A549 (cell line): ENCODE results near the gene SLC35G1. TPM values are rescaled to one million over a fixed set of nuclear protein-coding genes. Genes with fewer than 3 reads are reported as not detected.

ENCODE experiments used
- ATAC-seq, 2 experiments: fragments of 200-7000 bp in 1 of 2; fragments of >200 bp in 1 of 2; cut with Nextera tagmentation in 1 of 2; cut with Tn5 transposase in 1 of 2; 3 replicates each; pipeline versions ENCODE4 v1.8.0 to v1.9.1; 2018 to 2020; ENCODE audit warnings: mild to moderate bottlenecking in 1 of 2, moderate library complexity in 1 of 2
- CTCF ChIA-PET: fragments of 300-600 bp; sonication (Branson Sonifier 250); formaldehyde crosslinking; extraction: SDS; loops from one replicate; lab custom pipeline; 2021; ENCODE audit warnings: antibody characterized with exemption, inconsistent platforms; lab: Yijun Ruan, JAX
- POLR2A ChIA-PET: fragments of 350-600 bp; formaldehyde crosslinking; extraction: SDS; loops from one replicate; lab custom pipeline; 2021; ENCODE audit warnings: antibody characterized with exemption, inconsistent platforms; lab: Yijun Ruan, JAX
- DNase-seq, 2 experiments: peaks; one replicate each; pipeline versions ENCODE4 v3.0.0 to v3.0.0-alpha.2; 2011 to 2016; ENCODE audit warnings: low read depth in 1 of 2, low spot score in 1 of 2
- FAIRE-seq: peaks from 2 replicates; lab custom pipeline; 2011; peaks lifted over from hg19 to GRCh38; lab: Jason Lieb, UNC
- H3K27ac ChIP-seq, 2 experiments: fragments of >200 bp; sonication (Bioruptor Twin); formaldehyde crosslinking; 3 replicates each; pipeline ENCODE4 v1.5.1; 2016 to 2017
- H3K4me1 ChIP-seq: fragments of >200 bp; sonication (Bioruptor Twin); formaldehyde crosslinking; 3 replicates; pipeline ENCODE4 v1.6.1; 2016
- H3K4me2 ChIP-seq: fragments of >200 bp; sonication (Bioruptor Twin); formaldehyde crosslinking; 3 replicates; pipeline ENCODE4 v1.6.1; 2016
- H3K4me3 ChIP-seq: fragments of >200 bp; sonication (Bioruptor Twin); formaldehyde crosslinking; 3 replicates; pipeline ENCODE4 v1.5.1; 2016
- H3K9me3 ChIP-seq: fragments of >200 bp; sonication (Bioruptor Twin); formaldehyde crosslinking; 3 replicates; pipeline ENCODE4 v1.6.1; 2016
- BCL3 ChIP-seq: fragments of >200 bp; sonication (Bioruptor Twin); formaldehyde crosslinking; IDR thresholded peaks from 3 replicates; pipeline ENCODE4 v1.6.1; 2016
- CBX2 ChIP-seq: fragments of 200-600 bp; sonication (generic); IDR thresholded peaks from 2 replicates; pipeline ENCODE4 v1.6.1; 2016; ENCODE audit warnings: low read depth, mild to moderate bottlenecking, borderline replicate concordance
- CBX8 ChIP-seq: fragments of 200-600 bp; sonication (generic); IDR thresholded peaks from 2 replicates; pipeline ENCODE4 v1.6.1; 2016
- CHD4 ChIP-seq: fragments of 200-600 bp; sonication (generic); IDR thresholded peaks from 2 replicates; pipeline ENCODE4 v1.6.1; 2016; ENCODE audit warnings: antibody characterized with exemption, mild to moderate bottlenecking, borderline replicate concordance
- EP300 ChIP-seq, 2 experiments: fragments of >200 bp; sonication (Bioruptor Twin); formaldehyde crosslinking; IDR thresholded peaks; 2 replicates in 1 of 2; 3 replicates in 1 of 2; pipeline ENCODE4 v1.6.1; 2016 to 2017
- FOSB ChIP-seq: fragments of 250-450 bp; sonication (Bioruptor Pico); IDR thresholded peaks from 2 replicates; pipeline ENCODE4 v1.5.0; 2020; ENCODE audit warnings: mild to moderate bottlenecking, moderate library complexity
- HOXB13 ChIP-seq: fragments of 250-450 bp; sonication (Bioruptor Pico); IDR thresholded peaks from 2 replicates; pipeline ENCODE4 v1.5.0; 2020; ENCODE audit warnings: low read depth, mild to moderate bottlenecking, moderate library complexity
- MAFK ChIP-seq: fragments of 450-650 bp; IDR thresholded peaks from 2 replicates; pipeline ENCODE4 v1.6.1; 2014; ENCODE audit not compliant: partially characterized antibody
- MAX ChIP-seq: IDR thresholded peaks from 2 replicates; pipeline ENCODE4 v1.6.1; 2012
- MYC ChIP-seq: IDR thresholded peaks from 2 replicates; pipeline ENCODE4 v1.6.1; 2012; ENCODE audit warnings: mild to moderate bottlenecking, inconsistent platforms, low read length, improper control_type of control experiment, borderline replicate concordance
- NR3C1 ChIP-seq: fragments of >200 bp; sonication (Bioruptor Twin); formaldehyde crosslinking; IDR thresholded peaks from 3 replicates; pipeline ENCODE4 v1.6.1; 2017
- POLR2A ChIP-seq: IDR thresholded peaks from 2 replicates; pipeline ENCODE4 v1.6.1; 2012; ENCODE audit warnings: mild to moderate bottlenecking, low read length
- RARB ChIP-seq: fragments of 250-450 bp; sonication (Bioruptor Pico); IDR thresholded peaks from 2 replicates; pipeline ENCODE4 v1.8.0; 2021; ENCODE audit warnings: mild to moderate bottlenecking, moderate library complexity
- RCOR1 ChIP-seq: fragments of 150-350 bp; IDR thresholded peaks from 2 replicates; pipeline ENCODE4 v1.6.1; 2014; ENCODE audit warnings: antibody characterized with exemption, low read length, low read depth
- RNF2 ChIP-seq: fragments of 200-600 bp; sonication (generic); IDR thresholded peaks from 2 replicates; pipeline ENCODE4 v1.6.1; 2016; ENCODE audit warnings: low read depth, mild to moderate bottlenecking, antibody characterized with exemption, moderate library complexity, borderline replicate concordance
- SREBF2 ChIP-seq: fragments of 450-650 bp; IDR thresholded peaks from 2 replicates; pipeline ENCODE4 v1.6.1; 2014; ENCODE audit warnings: mild to moderate bottlenecking, moderate library complexity
- USF2 ChIP-seq: fragments of 450-650 bp; IDR thresholded peaks from 2 replicates; pipeline ENCODE4 v1.6.1; 2014; ENCODE audit warnings: antibody characterized with exemption
- ZFP36 ChIP-seq: fragments of 450-650 bp; IDR thresholded peaks from 2 replicates; pipeline ENCODE4 v1.6.1; 2014; ENCODE audit warnings: borderline replicate concordance; ENCODE audit not compliant: partially characterized antibody
- WGBS: methylation state at CpG from one replicate; pipeline ENCODE4 v1.1.6; 2017; ENCODE audit errors: missing lambda C conversion rate; 5-methylcytosine and 5-hydroxymethylcytosine counted together
- polyA plus RNA-seq, 4 experiments: library from polyadenylated mRNA; depleted of rRNA in 3 of 4; stranded (reverse); fragments of >200 nt; fragmentation: RNase III in 1 of 4; extraction: RNeasy Plus Mini Kit Qiagen cat#74134 plus additional on column Dnase treatment in 1 of 4; gene quantifications; 2 replicates in 3 of 4; 3 replicates in 1 of 4; pipeline ENCODE4 v1.2.3, GENCODE V29; 2011 to 2017

Gene SLC35G1
- polyA plus RNA-seq, 2 of the 4 experiments (the other 2 are of a cell fraction), result 13.0 to 16.8 TPM

GRCh38 chr10:93876381-93876780 is 17.4 kb upstream of the SLC35G1 start:
- ATAC-seq (no peak), DNase-seq (no peak), FAIRE-seq (no peak)
- Histone ChIP-seq H3K4me3 (no peak overlapping the region), H3K4me2 (no peak overlapping the region), H3K27ac (no peak overlapping the region), H3K9me3 (no peaks in the 10 kb centered on the region), H3K4me1 (peaks cover 15% of the 10 kb centered on the region)
- CTCF ChIA-PET, result interaction anchor here (0.6 kb wide), 1 partner anchor 124 kb away, joined by 3 read pairs; no protein-coding TSS in a partner anchor
- TF ChIP-seq HOXB13 (no peak), CBX8 (no peak), ZFP36 (no peak), SREBF2 (no peak), BCL3 (no peak), USF2 (no peak), CHD4 (no peak)
- POLR2A ChIA-PET, result no interaction called here

DNA sequence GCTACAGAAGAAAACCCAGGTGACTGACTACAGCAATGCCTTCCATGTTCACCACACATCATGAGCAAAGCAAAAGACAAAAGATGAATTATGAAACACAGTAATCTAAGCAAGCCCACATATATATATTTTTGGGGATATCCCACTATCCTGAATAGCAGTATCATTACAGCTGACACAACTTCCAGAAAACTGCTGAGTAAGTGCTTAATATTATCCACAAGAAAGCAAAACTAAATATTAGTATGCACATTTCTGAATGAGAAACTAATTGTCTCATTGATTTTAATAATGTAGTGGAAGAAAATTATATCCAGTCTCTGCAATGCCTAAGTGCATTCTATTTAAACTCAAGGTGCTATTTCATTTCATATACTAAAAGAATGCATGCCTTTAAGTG is 14.5 kb upstream of the SLC35G1 start:
- peak; percentile 82 for TF ChIP-seq MAFK
- no peak for TF ChIP-seq MYC
- no peak for TF ChIP-seq RCOR1
- no peak for ATAC-seq
- Histone ChIP-seq H3K4me2 (no peak overlapping the region), H3K4me1 (no peaks in the 10 kb centered on the region), H3K9me3 (0 out of 3 replicates have a peak, but pooled peaks cover 2% of the 10 kb centered on the region), H3K27ac (no peak overlapping the region), H3K4me3 (no peak overlapping the region)
- FAIRE-seq, result no peak
- DNase-seq, result no peak
- ChIA-PET POLR2A (no interaction called here), CTCF (no interaction called here)

GRCh38 chr10:93894516-93895378 is 969 bp downstream of the SLC35G1 start:
- no peak for FAIRE-seq
- H3K27ac ChIP-seq, result peak overlapping the region; percentile 96 to 98
- peaks cover 23% of the 10 kb centered on the region for H3K4me1 ChIP-seq
- CTCF ChIA-PET, result interaction anchor here (0.6 to 2.1 kb wide), 6 partner anchors 9 to 549 kb away, joined by 3 to 10 read pairs (median 3); no protein-coding TSS in a partner anchor
- H3K4me3 ChIP-seq, result peak overlapping the region; percentile 99
- H3K9me3 ChIP-seq, result no peaks in the 10 kb centered on the region
- TF ChIP-seq NR3C1 (no peak), EP300 (IDR thresholded peaks at IDR 0.05) (no peak), FOSB (no peak), RNF2 (no peak; the same call in 1 of the 2 replicates), HOXB13 (no peak), SREBF2 (no peak), CHD4 (no peak), USF2 (no peak), MAX (no peak), RARB (no peak), CBX2 (no peak), POLR2A (no peak)
- TF ChIP-seq, all 56 proteins: peak for 0
- peak in 1 of 2 experiments; percentile 21; a peak in 3 of 6 replicates for ATAC-seq
- DNase-seq, result no peak
- WGBS, result 30% methylated on average over 22 of the region's 22 CpGs
- POLR2A ChIA-PET, result interaction anchor here (0.6 kb wide), 1 partner anchor 30 kb away, joined by 3 read pairs; no protein-coding TSS in a partner anchor
- peak overlapping the region; percentile 98 for H3K4me2 ChIP-seq
